K562 (cell line): ENCODE data around the gene STAT6. TPM values are rescaled to one million over a fixed set of nuclear protein-coding genes. Genes with fewer than 3 reads are reported as not detected.

Experiments used
- BCOR ChIP-seq: fragments of 450-650 bp; IDR thresholded peaks from 2 replicates; pipeline ENCODE4 v1.6.1; 2016
- BDP1 ChIP-seq: IDR thresholded peaks from 3 replicates; pipeline ENCODE4 v1.6.1; 2011; ENCODE audit not compliant: insufficient read length, insufficient read depth
- CBX1 ChIP-seq: sonication (generic); IDR thresholded peaks from 2 replicates; pipeline ENCODE4 v1.6.1; 2016; ENCODE audit warnings: antibody characterized with exemption, low read depth, mild to moderate bottlenecking
- CREM ChIP-seq: IDR thresholded peaks from 2 replicates; pipeline ENCODE4 v1.6.1; 2014; ENCODE audit warnings: antibody characterized with exemption, low read depth
- CXXC5 ChIP-seq: fragments of 250-450 bp; sonication (Bioruptor Pico); IDR thresholded peaks from 2 replicates; pipeline ENCODE4 v1.8.0; 2022; ENCODE audit warnings: inconsistent platforms, mild to moderate bottlenecking, moderate library complexity
- EP300 ChIP-seq: IDR thresholded peaks from 2 replicates; pipeline ENCODE4 v1.6.1; 2012; ENCODE audit warnings: low read length, improper control_type of control experiment
- ESRRA ChIP-seq: fragments of 450-650 bp; IDR thresholded peaks from 2 replicates; pipeline ENCODE4 v1.6.1; 2014; ENCODE audit warnings: low read depth, mild to moderate bottlenecking, moderate library complexity, borderline replicate concordance
- GATAD2A ChIP-seq: fragments of 450-650 bp; IDR thresholded peaks from 2 replicates; pipeline ENCODE4 v1.6.1; 2017
- HDAC2 ChIP-seq: fragments of 450-650 bp; IDR thresholded peaks from 2 replicates; pipeline ENCODE4 v1.6.1; 2016; ENCODE audit warnings: mild to moderate bottlenecking
- HDAC6 ChIP-seq: IDR thresholded peaks from 2 replicates; pipeline ENCODE4 v1.6.1; 2012; ENCODE audit warnings: low read depth, mild to moderate bottlenecking, control low read depth, inconsistent platforms, low read length, moderate library complexity
- KHSRP ChIP-seq: fragments of 450-650 bp; IDR thresholded peaks from 2 replicates; pipeline ENCODE4 v1.6.1; 2017
- MTF1 ChIP-seq: fragments of 250-450 bp; sonication (Bioruptor Pico); IDR thresholded peaks from 2 replicates; pipeline ENCODE4 v1.9.0; 2021; ENCODE audit warnings: moderate library complexity, mild to moderate bottlenecking, inconsistent platforms, borderline replicate concordance
- MYC ChIP-seq, 2 experiments: fragments of 250-450 bp in 1 of 2; sonication (Bioruptor Pico) in 1 of 2; IDR thresholded peaks; 2 replicates each; pipeline versions ENCODE4 v1.5.1 to v1.6.1; 2012 to 2021; ENCODE audit warnings: low read depth in 2 of 2, borderline replicate concordance in 1 of 2, improper control_type of control experiment in 1 of 2, low read length in 1 of 2, mild to moderate bottlenecking in 1 of 2, moderate library complexity in 1 of 2
- NEUROD1 ChIP-seq: fragments of 150-350 bp; IDR thresholded peaks from 2 replicates; pipeline ENCODE4 v1.6.1; 2014; ENCODE audit warnings: borderline replicate concordance, low read length, low read depth; ENCODE audit not compliant: partially characterized antibody
- SP2 ChIP-seq: IDR thresholded peaks from 2 replicates; pipeline ENCODE4 v1.6.1; 2011; ENCODE audit warnings: mild to moderate bottlenecking, low read depth, low read length, moderate library complexity; ENCODE audit not compliant: poor library complexity, severe bottlenecking; ENCODE audit errors: extremely low read depth
- TAF9B ChIP-seq: fragments of 450-650 bp; IDR thresholded peaks from 2 replicates; pipeline ENCODE4 v1.6.1; 2018; ENCODE audit warnings: mild to moderate bottlenecking; ENCODE audit not compliant: partially characterized antibody
- TGIF2 ChIP-seq: sonication (generic); formaldehyde crosslinking; IDR thresholded peaks from 2 replicates; pipeline ENCODE4 v1.8.1; 2022; ENCODE audit warnings: mild to moderate bottlenecking, missing genetic modification reagents, moderate library complexity
- ZBED1 ChIP-seq: IDR thresholded peaks from 2 replicates; pipeline ENCODE4 v1.6.1; 2014
- polyA plus RNA-seq, 8 experiments: library from polyadenylated mRNA; depleted of rRNA in 4 of 8; stranded (reverse) in 5 of 8; unstranded in 3 of 8; fragments of >200 nt; fragmentation: Nextera tagmentation in 2 of 8; fragmentation: Illumina TruSeq in 1 of 8; extraction: Ambion mirVana in 2 of 8; extraction: Trizol in 1 of 8; gene quantifications; 2 replicates each; pipeline versions ENCODE4 v1.2.1 to v1.2.3, GENCODE V29; 2011 to 2014; ENCODE audit warnings: inconsistent platforms in 1 of 8, missing spikeins in 1 of 8
- total RNA-seq, 7 experiments: library from RNA; depleted of rRNA in 6 of 7; stranded (reverse); fragments of >200 nt in 6 of 7; fragmentation: Illumina TruSeq in 2 of 7; extraction: Trizol in 2 of 7; gene quantifications; 2 replicates each; pipeline versions ENCODE4 v1.2.1 to v1.2.3, GENCODE V29; 2011 to 2021; ENCODE audit warnings: low replicate concordance in 1 of 7
- TF ChIP-seq, protein P1 (sequence below), 2 experiments: fragments of 450-650 bp; IDR thresholded peaks; 2 replicates each; pipeline ENCODE4 v1.6.1; 2016; ENCODE audit warnings: mild to moderate bottlenecking in 2 of 2, borderline replicate concordance in 1 of 2, low read depth in 1 of 2, moderate library complexity in 1 of 2
- TF ChIP-seq, protein P2 (sequence below): fragments of 250-450 bp; sonication (Bioruptor Pico); IDR thresholded peaks from 2 replicates; pipeline ENCODE4 v1.5.0; 2020; ENCODE audit warnings: mild to moderate bottlenecking, borderline replicate concordance

STAT6 gene
- total and polyA plus RNA-seq, 9 of the 15 experiments (the other 6 are each of a cell fraction or from before 2014, with no cell fraction given) = 2.4 to 49.5 (median 26.5) TPM

DNA sequence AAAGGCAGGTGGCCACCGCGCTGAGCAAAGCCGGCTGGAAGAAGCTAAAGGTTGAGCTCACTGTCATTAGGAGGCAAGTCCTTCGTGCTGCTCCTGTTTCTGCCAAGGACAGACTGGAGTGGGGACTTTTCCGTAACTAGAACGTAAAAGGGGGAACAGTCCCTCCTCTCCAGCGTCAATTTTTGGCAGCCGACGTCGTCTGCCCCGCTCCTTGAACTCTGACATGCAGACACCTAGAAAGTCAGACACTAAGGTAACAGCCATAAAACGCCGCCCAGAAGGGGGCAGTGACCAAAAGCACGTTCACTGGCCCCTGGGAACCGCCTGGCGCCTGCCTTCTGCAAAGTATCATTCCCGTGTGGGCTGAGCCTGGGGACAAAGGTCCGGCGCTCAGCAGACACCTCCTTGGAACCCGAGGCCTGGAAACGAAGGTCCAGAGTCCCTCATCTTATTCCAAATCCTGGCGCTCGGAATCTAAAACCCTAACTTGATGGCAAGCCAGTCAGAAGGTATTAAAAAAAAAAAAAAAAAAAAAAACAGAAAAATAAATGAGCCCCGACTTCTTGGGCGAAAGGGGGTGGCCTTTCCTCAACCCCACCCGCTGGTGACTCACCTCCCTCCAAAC, 16.1 kb upstream of the STAT6 start (continued):
- TF ChIP-seq, protein P1, sequence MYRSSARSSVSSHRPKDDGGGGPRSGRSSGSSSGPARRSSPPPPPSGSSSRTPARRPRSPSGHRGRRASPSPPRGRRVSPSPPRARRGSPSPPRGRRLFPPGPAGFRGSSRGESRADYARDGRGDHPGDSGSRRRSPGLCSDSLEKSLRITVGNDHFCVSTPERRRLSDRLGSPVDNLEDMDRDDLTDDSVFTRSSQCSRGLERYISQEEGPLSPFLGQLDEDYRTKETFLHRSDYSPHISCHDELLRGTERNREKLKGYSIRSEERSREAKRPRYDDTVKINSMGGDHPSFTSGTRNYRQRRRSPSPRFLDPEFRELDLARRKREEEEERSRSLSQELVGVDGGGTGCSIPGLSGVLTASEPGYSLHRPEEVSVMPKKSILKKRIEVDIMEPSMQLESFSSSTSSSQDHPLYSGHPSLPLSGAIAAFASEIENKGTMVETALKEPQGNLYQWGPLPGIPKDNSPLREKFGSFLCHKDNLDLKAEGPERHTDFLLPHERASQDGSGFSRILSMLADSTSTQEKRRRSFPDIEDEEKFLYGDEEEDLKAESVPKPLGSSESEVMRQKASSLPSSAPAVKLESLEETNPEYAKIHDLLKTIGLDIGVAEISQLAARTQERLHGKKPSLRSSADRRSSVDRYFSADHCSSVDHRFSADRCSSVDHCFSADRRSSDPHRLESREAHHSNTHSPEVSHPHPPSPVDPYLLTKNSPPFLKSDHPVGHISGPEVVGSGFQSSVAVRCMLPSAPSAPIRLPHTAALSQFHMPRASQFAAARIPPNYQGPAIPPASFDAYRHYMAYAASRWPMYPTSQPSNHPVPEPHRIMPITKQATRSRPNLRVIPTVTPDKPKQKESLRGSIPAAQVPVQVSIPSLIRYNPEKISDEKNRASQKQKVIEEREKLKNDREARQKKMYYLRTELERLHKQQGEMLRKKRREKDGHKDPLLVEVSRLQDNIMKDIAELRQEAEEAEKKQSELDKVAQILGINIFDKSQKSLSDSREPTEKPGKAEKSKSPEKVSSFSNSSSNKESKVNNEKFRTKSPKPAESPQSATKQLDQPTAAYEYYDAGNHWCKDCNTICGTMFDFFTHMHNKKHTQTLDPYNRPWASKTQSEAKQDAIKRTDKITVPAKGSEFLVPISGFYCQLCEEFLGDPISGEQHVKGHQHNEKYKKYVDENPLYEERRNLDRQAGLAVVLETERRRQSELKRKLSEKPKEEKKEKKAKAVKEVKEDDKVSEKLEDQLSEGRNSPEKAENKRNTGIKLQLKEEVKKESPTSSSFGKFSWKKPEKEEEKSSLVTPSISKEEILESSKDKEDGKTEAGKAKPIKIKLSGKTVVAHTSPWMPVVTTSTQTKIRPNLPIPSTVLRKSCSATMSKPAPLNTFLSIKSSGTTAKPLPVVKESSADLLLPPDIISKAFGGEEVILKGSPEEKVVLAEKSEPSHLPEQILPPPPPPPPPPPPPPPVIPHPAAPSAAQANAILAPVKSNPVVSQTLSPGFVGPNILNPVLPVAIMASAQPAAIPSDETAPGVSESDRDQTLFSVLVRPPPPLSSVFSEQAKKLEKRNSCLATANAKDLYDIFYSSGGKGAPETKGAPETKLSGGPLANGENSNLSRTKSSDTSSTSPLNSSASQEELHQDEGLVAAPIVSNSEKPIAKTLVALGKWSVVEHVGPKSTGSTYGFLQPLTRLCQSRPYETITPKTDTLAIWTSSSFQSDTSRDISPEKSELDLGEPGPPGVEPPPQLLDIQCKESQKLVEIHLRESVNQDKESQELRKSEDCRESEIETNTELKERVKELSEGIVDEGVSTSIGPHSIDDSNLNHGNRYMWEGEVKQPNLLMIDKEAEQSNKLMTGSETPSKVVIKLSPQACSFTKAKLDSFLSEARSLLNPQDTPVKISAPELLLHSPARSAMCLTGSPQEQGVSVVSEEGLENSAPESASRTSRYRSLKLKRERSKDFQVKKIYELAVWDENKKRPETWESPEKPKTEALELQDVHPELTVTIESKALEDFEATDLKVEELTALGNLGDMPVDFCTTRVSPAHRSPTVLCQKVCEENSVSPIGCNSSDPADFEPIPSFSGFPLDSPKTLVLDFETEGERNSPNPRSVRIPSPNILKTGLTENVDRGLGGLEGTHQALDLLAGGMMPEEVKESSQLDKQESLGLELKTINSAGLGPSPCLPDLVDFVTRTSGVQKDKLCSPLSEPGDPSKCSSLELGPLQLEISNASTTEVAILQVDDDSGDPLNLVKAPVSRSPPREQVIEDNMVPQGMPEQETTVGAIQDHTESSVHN (IDR thresholded peaks at IDR 0.05; ENCODE audit: borderline replicate concordance in 1 of 2, low read depth in 1 of 2) = no peak
- TF ChIP-seq KHSRP (no peak), CREM (peak; percentile 11; the same call in 1 of the 2 replicates), NEUROD1 (no peak), TGIF2 (CRISPR knock-in tag) (no peak), HDAC2 (peak; percentile 37; the same call in 1 of the 2 replicates), SP2 (no peak), BCOR (peak; percentile 38; the same call in 1 of the 2 replicates), CBX1 (no peak), ZBED1 (no peak), GATAD2A (no peak), HDAC6 (no peak), CXXC5 (CRISPR knock-in tag) (peak; percentile 40), MTF1 (CRISPR knock-in tag) (no peak), MYC (IDR thresholded peaks at IDR 0.05; ENCODE audit: low read depth, low read length) (peak; percentile 68), MYC (CRISPR knock-in tag; IDR thresholded peaks at IDR 0.05; ENCODE audit: borderline replicate concordance, low read depth) (no peak), BDP1 (no peak), EP300 (no peak), ESRRA (peak; percentile 52; the same call in 1 of the 2 replicates), TAF9B (no peak)
- TF ChIP-seq, protein P2, sequence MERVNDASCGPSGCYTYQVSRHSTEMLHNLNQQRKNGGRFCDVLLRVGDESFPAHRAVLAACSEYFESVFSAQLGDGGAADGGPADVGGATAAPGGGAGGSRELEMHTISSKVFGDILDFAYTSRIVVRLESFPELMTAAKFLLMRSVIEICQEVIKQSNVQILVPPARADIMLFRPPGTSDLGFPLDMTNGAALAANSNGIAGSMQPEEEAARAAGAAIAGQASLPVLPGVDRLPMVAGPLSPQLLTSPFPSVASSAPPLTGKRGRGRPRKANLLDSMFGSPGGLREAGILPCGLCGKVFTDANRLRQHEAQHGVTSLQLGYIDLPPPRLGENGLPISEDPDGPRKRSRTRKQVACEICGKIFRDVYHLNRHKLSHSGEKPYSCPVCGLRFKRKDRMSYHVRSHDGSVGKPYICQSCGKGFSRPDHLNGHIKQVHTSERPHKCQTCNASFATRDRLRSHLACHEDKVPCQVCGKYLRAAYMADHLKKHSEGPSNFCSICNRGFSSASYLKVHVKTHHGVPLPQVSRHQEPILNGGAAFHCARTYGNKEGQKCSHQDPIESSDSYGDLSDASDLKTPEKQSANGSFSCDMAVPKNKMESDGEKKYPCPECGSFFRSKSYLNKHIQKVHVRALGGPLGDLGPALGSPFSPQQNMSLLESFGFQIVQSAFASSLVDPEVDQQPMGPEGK = no peak
